ENCODE data around the gene SPG11.

The SPG11 gene

GRCh38 chr15:44697014-44697413 is 33.6 kb upstream of the SPG11 start:
- Histone ChIP-seq H3K4me1 (ENCODE audit: insufficient read depth, low read length, poor library complexity, severe bottlenecking) (no peaks in the 10 kb centered on the region), H3K9me2 (replicated peaks; ENCODE audit: low read depth, low read length) (no peaks in the 10 kb centered on the region), H3K36me3 (ENCODE audit: insufficient read depth, low read length) (no peaks in the 10 kb centered on the region), H3K9ac (ENCODE audit: low read depth, low read length, poor library complexity, severe bottlenecking) (no peak overlapping the region), H3K79me2 (ENCODE audit: insufficient read depth, low read length) (no peaks in the 10 kb centered on the region), H3K27me3 (ENCODE audit: insufficient read depth, low read length, poor library complexity, severe bottlenecking) (no peaks in the 10 kb centered on the region), H3K9me3 (ENCODE audit: insufficient read depth, low read depth, low read length) (no peaks in the 10 kb centered on the region), H2AFZ (ENCODE audit: low read length) (peak overlapping the region; percentile 72; the same call in 1 of the 2 replicates), H3K4me2 (ENCODE audit: low read depth, low read length, poor library complexity, severe bottlenecking) (no peak overlapping the region), H3F3A (ENCODE audit: low read depth) (no peaks in the 10 kb centered on the region), H3K4me3 (ENCODE audit: low read length, poor library complexity, severe bottlenecking) (no peak overlapping the region), H4K20me1 (ENCODE audit: insufficient read depth, low read length, poor library complexity, severe bottlenecking) (no peaks in the 10 kb centered on the region)
- TF ChIP-seq EZH2phosphoT487 (IDR thresholded peaks at IDR 0.05; ENCODE audit: borderline replicate concordance) (no peak), CTCF (conservative IDR thresholded peaks at IDR 0.05; ENCODE audit: low read length) (no peak)

- TF ChIP-seq EZH2phosphoT487 (IDR thresholded peaks at IDR 0.05; ENCODE audit: borderline replicate concordance) (no peak), CTCF (conservative IDR thresholded peaks at IDR 0.05; ENCODE audit: low read length) (no peak)
- no peaks in the 10 kb centered on the region for H3F3A ChIP-seq (ENCODE audit: low read depth)
- no peak overlapping the region for H3K4me2 ChIP-seq (ENCODE audit: low read depth, low read length, poor library complexity, severe bottlenecking)
- no peak overlapping the region for H3K4me3 ChIP-seq (ENCODE audit: low read length, poor library complexity, severe bottlenecking)
- H3K9me3 ChIP-seq (ENCODE audit: insufficient read depth, low read depth, low read length) = no peaks in the 10 kb centered on the region
- no peaks in the 10 kb centered on the region for H3K36me3 ChIP-seq (ENCODE audit: insufficient read depth, low read length)
- no peaks in the 10 kb centered on the region for H3K4me1 ChIP-seq (ENCODE audit: insufficient read depth, low read length, poor library complexity, severe bottlenecking)
- no peaks in the 10 kb centered on the region for H3K27me3 ChIP-seq (ENCODE audit: insufficient read depth, low read length, poor library complexity, severe bottlenecking)
- peak overlapping the region; percentile 61; the same call in 1 of the 2 replicates for H2AFZ ChIP-seq (ENCODE audit: low read length)
- H3K9ac ChIP-seq (ENCODE audit: low read depth, low read length, poor library complexity, severe bottlenecking) = no peak overlapping the region
- no peaks in the 10 kb centered on the region for H4K20me1 ChIP-seq (ENCODE audit: insufficient read depth, low read length, poor library complexity, severe bottlenecking)
- no peaks in the 10 kb centered on the region for H3K9me2 ChIP-seq (replicated peaks; ENCODE audit: low read depth, low read length)
- H3K79me2 ChIP-seq (ENCODE audit: insufficient read depth, low read length) = no peaks in the 10 kb centered on the region
These were observed 31.8 kb upstream of the SPG11 start for GRCh38 chr15:44695294-44695693.

GRCh38 chr15:44694416-44694815 is 31.0 kb upstream of the SPG11 start:
- H3K4me2 ChIP-seq (ENCODE audit: low read depth, low read length, poor library complexity, severe bottlenecking) = no peak overlapping the region

More at GRCh38 chr15:44694416-44694815, 31.0 kb upstream of the SPG11 start:
- Histone ChIP-seq H3K79me2 (ENCODE audit: insufficient read depth, low read length) (no peaks in the 10 kb centered on the region), H3K9me2 (replicated peaks; ENCODE audit: low read depth, low read length) (no peaks in the 10 kb centered on the region), H3K9me3 (ENCODE audit: insufficient read depth, low read depth, low read length) (no peaks in the 10 kb centered on the region), H3K36me3 (ENCODE audit: insufficient read depth, low read length) (no peaks in the 10 kb centered on the region), H3K27me3 (ENCODE audit: insufficient read depth, low read length, poor library complexity, severe bottlenecking) (no peaks in the 10 kb centered on the region), H2AFZ (ENCODE audit: low read length) (no peak overlapping the region), H3K4me1 (ENCODE audit: insufficient read depth, low read length, poor library complexity, severe bottlenecking) (no peaks in the 10 kb centered on the region), H3K4me3 (ENCODE audit: low read length, poor library complexity, severe bottlenecking) (no peak overlapping the region), H4K20me1 (ENCODE audit: insufficient read depth, low read length, poor library complexity, severe bottlenecking) (no peaks in the 10 kb centered on the region), H3K9ac (ENCODE audit: low read depth, low read length, poor library complexity, severe bottlenecking) (no peak overlapping the region), H3F3A (ENCODE audit: low read depth) (no peaks in the 10 kb centered on the region)
- TF ChIP-seq CTCF (conservative IDR thresholded peaks at IDR 0.05; ENCODE audit: low read length) (no peak), EZH2phosphoT487 (IDR thresholded peaks at IDR 0.05; ENCODE audit: borderline replicate concordance) (no peak)
